Upper lobe of left lung (tissue), 6 donors: ENCODE results near the gene TBC1D9B. TPM values are rescaled to one million over a fixed set of nuclear protein-coding genes. Genes with fewer than 3 reads are reported as not detected.

ENCODE experiments used
- ATAC-seq, 2 donors: fragments of 200-7000 bp; cut with Tn5 transposase; one replicate each; pipeline ENCODE4 v1.9.1; 2022; ENCODE audit warnings: mild to moderate bottlenecking in 2 of 2, moderate library complexity in 2 of 2; ENCODE audit not compliant: low FRiP score in 2 of 2
- DNase-seq, 2 donors: peaks; one replicate each; pipeline ENCODE4 v3.0.0-alpha.2; 2019 to 2020
- H3K27ac ChIP-seq, 4 donors: fragments of 200-600 bp; sonication (generic); one replicate each; pipeline ENCODE4 v1.5.1; 2016 to 2019
- H3K27me3 ChIP-seq, 4 donors: fragments of 200-600 bp; sonication (generic); one replicate each; pipeline ENCODE4 v1.5.1; 2017 to 2019
- H3K36me3 ChIP-seq, 4 donors: fragments of 200-600 bp; sonication (generic); one replicate each; pipeline ENCODE4 v1.5.1; 2016 to 2019
- H3K4me1 ChIP-seq, 4 donors: fragments of 200-600 bp; sonication (generic); one replicate each; pipeline ENCODE4 v1.5.1; 2018 to 2019
- H3K4me3 ChIP-seq, 4 donors: fragments of 200-600 bp; sonication (generic); one replicate each; pipeline ENCODE4 v1.5.1; 2017 to 2019; ENCODE audit warnings: mild to moderate bottlenecking in 2 of 4, moderate library complexity in 1 of 4
- H3K9me3 ChIP-seq, 4 donors: fragments of 200-600 bp; sonication (generic); one replicate each; pipeline ENCODE4 v1.5.1; 2018 to 2019
- EP300 ChIP-seq, 4 donors: sonication (generic); formaldehyde crosslinking; IDR thresholded peaks; one replicate each; pipeline ENCODE4 v1.5.1; 2017; ENCODE audit warnings: antibody characterized with exemption in 4 of 4, control low read depth in 2 of 4
- POLR2A ChIP-seq, 4 donors: fragments of 450-650 bp; IDR thresholded peaks; one replicate each; pipeline ENCODE4 v1.5.1; 2016 to 2017; ENCODE audit warnings: antibody characterized with exemption in 4 of 4, mild to moderate bottlenecking in 2 of 4
- POLR2AphosphoS5 ChIP-seq, 2 donors: sonication (generic); formaldehyde crosslinking; IDR thresholded peaks; one replicate each; pipeline ENCODE4 v1.5.1; 2017; ENCODE audit warnings: antibody characterized with exemption in 2 of 2
- whole genome bisulfite sequencing, 2 donors: methylation state at CpG; one replicate each; pipeline ENCODE4 v1.1.5; 2017 to 2018; 5-methylcytosine and 5-hydroxymethylcytosine counted together
- total RNA-seq, 6 donors: library from RNA; depleted of rRNA in 4 of 6; stranded (reverse); fragments of >200 nt in 4 of 6; gene quantifications; one replicate each; pipeline versions ENCODE4 v1.1.0 to v1.2.1, GENCODE V29; 2016 to 2021
- TF ChIP-seq, protein P1 (sequence below), 6 experiments: fragments of 450-650 bp in 4 of 6; fragments of 200-600 bp in 2 of 6; sonication (generic) in 2 of 6; IDR thresholded peaks; one replicate each; pipeline ENCODE4 v1.5.1; 2016 to 2019; ENCODE audit warnings: antibody characterized with exemption in 6 of 6
- donor health status: DM: no; HTN: no; CAD: no; lungs with moderate emphysema.
- donor health status: DM: no; HTN: yes; CAD: no; lungs with severe emphysema.

Gene TBC1D9B
- total RNA-seq, 6 donors from 2014 or later = 66.4 to 228 (median 110) TPM

DNA sequence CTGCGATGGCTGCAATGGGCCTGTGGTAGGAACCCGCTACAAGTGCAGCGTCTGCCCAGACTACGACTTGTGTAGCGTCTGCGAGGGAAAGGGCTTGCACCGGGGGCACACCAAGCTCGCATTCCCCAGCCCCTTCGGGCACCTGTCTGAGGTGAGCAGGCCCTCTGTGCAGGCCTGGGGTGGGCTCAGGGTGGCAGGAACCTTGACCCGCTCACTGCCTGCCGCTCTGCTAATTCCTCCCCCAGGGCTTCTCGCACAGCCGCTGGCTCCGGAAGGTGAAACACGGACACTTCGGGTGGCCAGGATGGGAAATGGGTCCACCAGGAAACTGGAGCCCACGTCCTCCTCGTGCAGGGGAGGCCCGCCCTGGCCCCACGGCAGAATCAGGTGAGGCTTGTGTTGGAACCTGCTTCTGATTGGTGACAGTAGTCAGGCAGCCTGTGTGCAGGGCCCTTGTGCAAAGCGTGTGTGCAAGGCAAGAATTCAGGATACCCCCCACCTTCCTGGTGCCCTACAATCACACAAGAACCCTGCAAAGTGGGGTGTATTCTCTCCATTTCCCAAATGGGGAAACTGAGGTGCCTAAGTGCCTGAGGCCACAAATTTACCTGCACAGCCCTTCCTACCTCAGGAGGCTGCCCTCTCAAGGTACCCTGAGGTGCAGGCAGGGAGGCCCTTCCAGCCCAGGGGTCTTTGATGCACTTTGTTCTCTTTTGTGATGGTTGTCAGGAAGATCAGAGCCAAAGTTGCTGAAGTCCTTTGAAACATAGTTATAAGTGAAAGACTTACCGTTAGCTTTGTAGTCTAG lies 83.6 kb downstream of the TBC1D9B start:
- Histone ChIP-seq H3K4me3 (peak overlapping the region in 3 of 4 donors; percentile 4 to 99 (median 8)), H3K9me3 (no peaks in the 10 kb centered on the region), H3K4me1 (peaks cover 47 to 74% (median 60%) of the 10 kb centered on the region in 4 donors), H3K36me3 (peaks cover 51 to 74% (median 63%) of the 10 kb centered on the region in 4 donors), H3K27me3 (no peaks in the 10 kb centered on the region), H3K27ac (peak overlapping the region in 3 of 4 donors; percentile 4 to 46 (median 26))
- ATAC-seq (no peak), DNase-seq (peak in 1 of 2 donors; percentile 68)
- TF ChIP-seq EP300 (IDR thresholded peaks at IDR 0.05) (no peak), POLR2A (IDR thresholded peaks at IDR 0.05) (no peak), POLR2AphosphoS5 (IDR thresholded peaks at IDR 0.05) (no peak)
- TF ChIP-seq, protein P1, sequence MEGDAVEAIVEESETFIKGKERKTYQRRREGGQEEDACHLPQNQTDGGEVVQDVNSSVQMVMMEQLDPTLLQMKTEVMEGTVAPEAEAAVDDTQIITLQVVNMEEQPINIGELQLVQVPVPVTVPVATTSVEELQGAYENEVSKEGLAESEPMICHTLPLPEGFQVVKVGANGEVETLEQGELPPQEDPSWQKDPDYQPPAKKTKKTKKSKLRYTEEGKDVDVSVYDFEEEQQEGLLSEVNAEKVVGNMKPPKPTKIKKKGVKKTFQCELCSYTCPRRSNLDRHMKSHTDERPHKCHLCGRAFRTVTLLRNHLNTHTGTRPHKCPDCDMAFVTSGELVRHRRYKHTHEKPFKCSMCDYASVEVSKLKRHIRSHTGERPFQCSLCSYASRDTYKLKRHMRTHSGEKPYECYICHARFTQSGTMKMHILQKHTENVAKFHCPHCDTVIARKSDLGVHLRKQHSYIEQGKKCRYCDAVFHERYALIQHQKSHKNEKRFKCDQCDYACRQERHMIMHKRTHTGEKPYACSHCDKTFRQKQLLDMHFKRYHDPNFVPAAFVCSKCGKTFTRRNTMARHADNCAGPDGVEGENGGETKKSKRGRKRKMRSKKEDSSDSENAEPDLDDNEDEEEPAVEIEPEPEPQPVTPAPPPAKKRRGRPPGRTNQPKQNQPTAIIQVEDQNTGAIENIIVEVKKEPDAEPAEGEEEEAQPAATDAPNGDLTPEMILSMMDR (IDR thresholded peaks at IDR 0.05) = no peak
- 84 to 91% methylated on average over 10 to 22 of the region's 22 CpGs for WGBS, 2 donors

DNA sequence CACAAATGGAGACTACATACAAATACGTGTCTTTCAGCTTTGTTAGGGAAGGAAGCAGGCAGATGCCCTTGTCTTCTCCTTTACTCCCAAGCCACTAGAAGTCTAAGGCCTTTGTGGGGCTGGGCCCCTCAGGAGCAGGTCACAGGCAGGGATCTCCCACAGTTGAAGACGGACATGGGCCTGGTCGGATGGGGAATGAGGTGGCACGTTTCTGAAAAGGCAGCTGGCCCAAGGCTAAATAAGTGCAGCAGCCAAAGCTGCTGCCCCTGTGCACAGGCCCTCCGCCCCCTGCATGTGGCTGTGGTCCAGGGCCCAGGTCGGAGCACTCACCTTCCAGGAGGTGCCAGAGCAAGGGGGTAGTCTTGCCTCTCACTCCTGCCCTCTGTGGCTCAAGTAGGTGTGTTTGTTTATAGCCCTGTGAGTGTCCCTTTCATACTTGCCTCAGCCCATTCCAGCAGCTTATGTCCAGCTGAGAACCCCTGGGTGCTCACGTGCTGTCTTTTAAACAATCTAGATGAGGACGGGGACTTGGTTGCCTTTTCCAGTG lies 85.2 kb downstream of the TBC1D9B start:
- Histone ChIP-seq H3K9me3 (no peaks in the 10 kb centered on the region), H3K4me3 (peak overlapping the region; percentile 66 to 99 (median 86)), H3K27me3 (no peaks in the 10 kb centered on the region), H3K27ac (peak overlapping the region; percentile 98 to 100 (median 99)), H3K4me1 (peaks cover 56 to 77% (median 65%) of the 10 kb centered on the region in 4 donors), H3K36me3 (peaks cover 40 to 58% (median 48%) of the 10 kb centered on the region in 4 donors)
- DNase-seq (no peak), ATAC-seq (no peak)
- TF ChIP-seq EP300 (IDR thresholded peaks at IDR 0.05) = no peak
- no peak for TF ChIP-seq POLR2AphosphoS5 (IDR thresholded peaks at IDR 0.05)
- TF ChIP-seq POLR2A (IDR thresholded peaks at IDR 0.05) = no peak
- TF ChIP-seq, protein P1 (IDR thresholded peaks at IDR 0.05) = no peak
- 53 to 58% methylated on average over 4 to 8 of the region's 8 CpGs for WGBS, 2 donors

GRCh38 chr5:179822059-179822432 lies 85.7 kb downstream of the TBC1D9B start:
- no peaks in the 10 kb centered on the region for H3K27me3 ChIP-seq
- DNase-seq (no peak), ATAC-seq (no peak)
- TF ChIP-seq POLR2AphosphoS5 (IDR thresholded peaks at IDR 0.05) (no peak), POLR2A (IDR thresholded peaks at IDR 0.05) (no peak), EP300 (IDR thresholded peaks at IDR 0.05) (no peak)
- TF ChIP-seq, protein P1 (IDR thresholded peaks at IDR 0.05) = no peak
- WGBS, 2 donors = 47 to 52% methylated on average over 3 of the region's 3 CpGs
- H3K9me3 ChIP-seq = no peaks in the 10 kb centered on the region
- H3K27ac ChIP-seq = peak overlapping the region; percentile 98 to 100 (median 99)
- H3K4me1 ChIP-seq = peaks cover 56 to 78% (median 66%) of the 10 kb centered on the region in 4 donors
- peak overlapping the region; percentile 66 to 99 (median 86) for H3K4me3 ChIP-seq
- peaks cover 35 to 53% (median 43%) of the 10 kb centered on the region in 4 donors for H3K36me3 ChIP-seq

- peaks cover 58 to 79% (median 69%) of the 10 kb centered on the region in 4 donors for H3K4me1 ChIP-seq
- H3K36me3 ChIP-seq = peaks cover 30 to 47% (median 37%) of the 10 kb centered on the region in 4 donors
- peak; percentile 87 to 90 for ATAC-seq
- H3K4me3 ChIP-seq = peak overlapping the region; percentile 66 to 99 (median 86)
- no peaks in the 10 kb centered on the region for H3K9me3 ChIP-seq
- 0 to 2% methylated on average over 3 to 20 of the region's 54 CpGs for WGBS, 2 donors
- peak; percentile 96 to 98 for DNase-seq
- no peaks in the 10 kb centered on the region for H3K27me3 ChIP-seq
- peak overlapping the region; percentile 98 to 100 (median 99) for H3K27ac ChIP-seq
- TF ChIP-seq POLR2AphosphoS5 (IDR thresholded peaks at IDR 0.05) (peak; percentile 95 to 99), EP300 (IDR thresholded peaks at IDR 0.05) (peak in 1 of 4 donors; percentile 71), POLR2A (IDR thresholded peaks at IDR 0.05) (peak in 3 of 4 donors; percentile 78 to 93 (median 88))
- TF ChIP-seq, protein P1 (IDR thresholded peaks at IDR 0.05) = peak in 2 of 6 experiments; percentile 30 to 47
Observed at GRCh38 chr5:179821298-179822058, 86.2 kb downstream of the TBC1D9B start.
